Fibroblast of upper back skin (primary cell): ENCODE data around the gene ZNF628.

Experiments
- DNase-seq: peaks from one replicate; pipeline ENCODE4 v3.0.0-alpha.2; 2013

Gene ZNF628

GRCh38 chr19:55530996-55531395 lies 54.6 kb downstream of the ZNF628 start:
- DNase-seq, result no peak
